ENCODE data around the gene LKAAEAR1. TPM values are rescaled to one million over a fixed set of nuclear protein-coding genes. Genes with fewer than 3 reads are reported as not detected.
A peak's percentile ranks its signal among the peaks of the same experiment; 100 is the strongest.

Gene LKAAEAR1
- total and polyA plus RNA-seq, 2 of the 13 experiments (the other 11 are each of a cell fraction or from before 2014, with no cell fraction given), result not detected

DNA sequence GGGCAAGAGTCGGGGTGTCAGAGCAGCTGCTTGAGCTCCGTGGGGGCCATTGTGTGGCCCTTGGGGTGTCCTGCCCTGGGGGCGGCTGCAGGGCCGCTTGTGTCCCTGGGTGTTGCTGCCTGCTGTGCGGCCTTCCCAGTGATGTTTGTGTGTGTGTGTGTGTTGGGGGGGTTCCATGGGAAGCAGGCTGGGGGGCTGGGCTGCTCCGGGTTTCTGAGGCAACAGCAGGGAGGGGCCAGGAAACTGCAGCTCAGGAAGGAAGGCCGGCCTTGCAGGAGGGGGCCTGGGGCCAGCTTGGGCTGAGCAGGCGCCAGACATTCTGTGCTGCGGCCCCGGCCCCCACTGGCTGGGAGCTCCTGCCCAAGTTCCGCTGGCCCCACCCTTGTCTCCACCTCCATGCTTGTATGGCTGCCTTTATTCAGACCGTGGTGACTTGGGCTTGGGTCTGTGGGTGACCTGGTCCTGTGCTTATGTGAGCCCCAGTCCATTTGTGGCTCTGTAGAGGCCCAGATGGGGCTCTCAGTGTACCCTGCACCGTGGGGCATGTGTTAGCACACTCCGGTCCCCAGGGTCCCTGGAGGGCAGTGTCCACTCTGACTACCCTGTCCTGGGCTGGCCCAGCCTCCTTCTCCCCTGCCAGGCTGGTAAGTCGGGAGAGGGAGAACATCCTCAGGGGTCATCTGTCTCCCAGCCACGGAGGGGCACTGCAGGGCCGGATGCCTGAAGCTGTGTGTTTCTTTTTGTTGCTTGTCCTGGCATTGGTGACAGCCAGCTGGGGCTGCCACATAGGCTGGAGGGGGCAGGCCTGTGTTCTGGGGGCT lies 30.1 kb downstream of the LKAAEAR1 start (continued):
- TF ChIP-seq, protein P1, sequence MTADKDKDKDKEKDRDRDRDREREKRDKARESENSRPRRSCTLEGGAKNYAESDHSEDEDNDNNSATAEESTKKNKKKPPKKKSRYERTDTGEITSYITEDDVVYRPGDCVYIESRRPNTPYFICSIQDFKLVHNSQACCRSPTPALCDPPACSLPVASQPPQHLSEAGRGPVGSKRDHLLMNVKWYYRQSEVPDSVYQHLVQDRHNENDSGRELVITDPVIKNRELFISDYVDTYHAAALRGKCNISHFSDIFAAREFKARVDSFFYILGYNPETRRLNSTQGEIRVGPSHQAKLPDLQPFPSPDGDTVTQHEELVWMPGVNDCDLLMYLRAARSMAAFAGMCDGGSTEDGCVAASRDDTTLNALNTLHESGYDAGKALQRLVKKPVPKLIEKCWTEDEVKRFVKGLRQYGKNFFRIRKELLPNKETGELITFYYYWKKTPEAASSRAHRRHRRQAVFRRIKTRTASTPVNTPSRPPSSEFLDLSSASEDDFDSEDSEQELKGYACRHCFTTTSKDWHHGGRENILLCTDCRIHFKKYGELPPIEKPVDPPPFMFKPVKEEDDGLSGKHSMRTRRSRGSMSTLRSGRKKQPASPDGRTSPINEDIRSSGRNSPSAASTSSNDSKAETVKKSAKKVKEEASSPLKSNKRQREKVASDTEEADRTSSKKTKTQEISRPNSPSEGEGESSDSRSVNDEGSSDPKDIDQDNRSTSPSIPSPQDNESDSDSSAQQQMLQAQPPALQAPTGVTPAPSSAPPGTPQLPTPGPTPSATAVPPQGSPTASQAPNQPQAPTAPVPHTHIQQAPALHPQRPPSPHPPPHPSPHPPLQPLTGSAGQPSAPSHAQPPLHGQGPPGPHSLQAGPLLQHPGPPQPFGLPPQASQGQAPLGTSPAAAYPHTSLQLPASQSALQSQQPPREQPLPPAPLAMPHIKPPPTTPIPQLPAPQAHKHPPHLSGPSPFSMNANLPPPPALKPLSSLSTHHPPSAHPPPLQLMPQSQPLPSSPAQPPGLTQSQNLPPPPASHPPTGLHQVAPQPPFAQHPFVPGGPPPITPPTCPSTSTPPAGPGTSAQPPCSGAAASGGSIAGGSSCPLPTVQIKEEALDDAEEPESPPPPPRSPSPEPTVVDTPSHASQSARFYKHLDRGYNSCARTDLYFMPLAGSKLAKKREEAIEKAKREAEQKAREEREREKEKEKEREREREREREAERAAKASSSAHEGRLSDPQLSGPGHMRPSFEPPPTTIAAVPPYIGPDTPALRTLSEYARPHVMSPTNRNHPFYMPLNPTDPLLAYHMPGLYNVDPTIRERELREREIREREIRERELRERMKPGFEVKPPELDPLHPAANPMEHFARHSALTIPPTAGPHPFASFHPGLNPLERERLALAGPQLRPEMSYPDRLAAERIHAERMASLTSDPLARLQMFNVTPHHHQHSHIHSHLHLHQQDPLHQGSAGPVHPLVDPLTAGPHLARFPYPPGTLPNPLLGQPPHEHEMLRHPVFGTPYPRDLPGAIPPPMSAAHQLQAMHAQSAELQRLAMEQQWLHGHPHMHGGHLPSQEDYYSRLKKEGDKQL (CRISPR knock-in tag; IDR thresholded peaks at IDR 0.05; ENCODE audit: low read depth), result peak; percentile 42; the same call in 1 of the 2 replicates
- TF ChIP-seq, protein P2, sequence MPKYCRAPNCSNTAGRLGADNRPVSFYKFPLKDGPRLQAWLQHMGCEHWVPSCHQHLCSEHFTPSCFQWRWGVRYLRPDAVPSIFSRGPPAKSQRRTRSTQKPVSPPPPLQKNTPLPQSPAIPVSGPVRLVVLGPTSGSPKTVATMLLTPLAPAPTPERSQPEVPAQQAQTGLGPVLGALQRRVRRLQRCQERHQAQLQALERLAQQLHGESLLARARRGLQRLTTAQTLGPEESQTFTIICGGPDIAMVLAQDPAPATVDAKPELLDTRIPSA (CRISPR knock-in tag; IDR thresholded peaks at IDR 0.05; ENCODE audit: borderline replicate concordance), result no peak
- TF ChIP-seq ZMYM3 (CRISPR knock-in tag; IDR thresholded peaks at IDR 0.05) (peak; percentile 57), TP53 (CRISPR knock-in tag; conservative IDR thresholded peaks at IDR 0.05) (no peak), SIN3B (IDR thresholded peaks at IDR 0.05; ENCODE audit: low read length) (peak; percentile 17; the same call in 1 of the 2 replicates), ZNF160 (CRISPR knock-in tag; IDR thresholded peaks at IDR 0.05) (peak; percentile 74; the same call in 1 of the 2 replicates), IKZF1 (IDR thresholded peaks at IDR 0.05) (no peak), SNAI1 (CRISPR knock-in tag; IDR thresholded peaks at IDR 0.05; ENCODE audit: borderline replicate concordance) (no peak; the same call in 1 of the 2 replicates), NFIB (CRISPR knock-in tag; IDR thresholded peaks at IDR 0.05; ENCODE audit: borderline replicate concordance) (no peak), ZNF232 (CRISPR knock-in tag; IDR thresholded peaks at IDR 0.05; ENCODE audit: borderline replicate concordance) (peak; percentile 88; the same call in 1 of the 2 replicates)
- TF ChIP-seq, protein P3, sequence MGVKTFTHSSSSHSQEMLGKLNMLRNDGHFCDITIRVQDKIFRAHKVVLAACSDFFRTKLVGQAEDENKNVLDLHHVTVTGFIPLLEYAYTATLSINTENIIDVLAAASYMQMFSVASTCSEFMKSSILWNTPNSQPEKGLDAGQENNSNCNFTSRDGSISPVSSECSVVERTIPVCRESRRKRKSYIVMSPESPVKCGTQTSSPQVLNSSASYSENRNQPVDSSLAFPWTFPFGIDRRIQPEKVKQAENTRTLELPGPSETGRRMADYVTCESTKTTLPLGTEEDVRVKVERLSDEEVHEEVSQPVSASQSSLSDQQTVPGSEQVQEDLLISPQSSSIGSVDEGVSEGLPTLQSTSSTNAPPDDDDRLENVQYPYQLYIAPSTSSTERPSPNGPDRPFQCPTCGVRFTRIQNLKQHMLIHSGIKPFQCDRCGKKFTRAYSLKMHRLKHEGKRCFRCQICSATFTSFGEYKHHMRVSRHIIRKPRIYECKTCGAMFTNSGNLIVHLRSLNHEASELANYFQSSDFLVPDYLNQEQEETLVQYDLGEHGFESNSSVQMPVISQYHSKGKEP (CRISPR knock-in tag; IDR thresholded peaks at IDR 0.05), result no peak
- TF ChIP-seq, protein P4, sequence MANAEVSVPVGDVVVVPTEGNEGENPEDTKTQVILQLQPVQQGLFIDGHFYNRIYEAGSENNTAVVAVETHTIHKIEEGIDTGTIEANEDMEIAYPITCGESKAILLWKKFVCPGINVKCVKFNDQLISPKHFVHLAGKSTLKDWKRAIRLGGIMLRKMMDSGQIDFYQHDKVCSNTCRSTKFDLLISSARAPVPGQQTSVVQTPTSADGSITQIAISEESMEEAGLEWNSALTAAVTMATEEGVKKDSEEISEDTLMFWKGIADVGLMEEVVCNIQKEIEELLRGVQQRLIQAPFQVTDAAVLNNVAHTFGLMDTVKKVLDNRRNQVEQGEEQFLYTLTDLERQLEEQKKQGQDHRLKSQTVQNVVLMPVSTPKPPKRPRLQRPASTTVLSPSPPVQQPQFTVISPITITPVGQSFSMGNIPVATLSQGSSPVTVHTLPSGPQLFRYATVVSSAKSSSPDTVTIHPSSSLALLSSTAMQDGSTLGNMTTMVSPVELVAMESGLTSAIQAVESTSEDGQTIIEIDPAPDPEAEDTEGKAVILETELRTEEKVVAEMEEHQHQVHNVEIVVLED (CRISPR knock-in tag; IDR thresholded peaks at IDR 0.05; ENCODE audit: borderline replicate concordance), result peak; percentile 54; the same call in 1 of the 2 replicates
- TF ChIP-seq, protein P5, sequence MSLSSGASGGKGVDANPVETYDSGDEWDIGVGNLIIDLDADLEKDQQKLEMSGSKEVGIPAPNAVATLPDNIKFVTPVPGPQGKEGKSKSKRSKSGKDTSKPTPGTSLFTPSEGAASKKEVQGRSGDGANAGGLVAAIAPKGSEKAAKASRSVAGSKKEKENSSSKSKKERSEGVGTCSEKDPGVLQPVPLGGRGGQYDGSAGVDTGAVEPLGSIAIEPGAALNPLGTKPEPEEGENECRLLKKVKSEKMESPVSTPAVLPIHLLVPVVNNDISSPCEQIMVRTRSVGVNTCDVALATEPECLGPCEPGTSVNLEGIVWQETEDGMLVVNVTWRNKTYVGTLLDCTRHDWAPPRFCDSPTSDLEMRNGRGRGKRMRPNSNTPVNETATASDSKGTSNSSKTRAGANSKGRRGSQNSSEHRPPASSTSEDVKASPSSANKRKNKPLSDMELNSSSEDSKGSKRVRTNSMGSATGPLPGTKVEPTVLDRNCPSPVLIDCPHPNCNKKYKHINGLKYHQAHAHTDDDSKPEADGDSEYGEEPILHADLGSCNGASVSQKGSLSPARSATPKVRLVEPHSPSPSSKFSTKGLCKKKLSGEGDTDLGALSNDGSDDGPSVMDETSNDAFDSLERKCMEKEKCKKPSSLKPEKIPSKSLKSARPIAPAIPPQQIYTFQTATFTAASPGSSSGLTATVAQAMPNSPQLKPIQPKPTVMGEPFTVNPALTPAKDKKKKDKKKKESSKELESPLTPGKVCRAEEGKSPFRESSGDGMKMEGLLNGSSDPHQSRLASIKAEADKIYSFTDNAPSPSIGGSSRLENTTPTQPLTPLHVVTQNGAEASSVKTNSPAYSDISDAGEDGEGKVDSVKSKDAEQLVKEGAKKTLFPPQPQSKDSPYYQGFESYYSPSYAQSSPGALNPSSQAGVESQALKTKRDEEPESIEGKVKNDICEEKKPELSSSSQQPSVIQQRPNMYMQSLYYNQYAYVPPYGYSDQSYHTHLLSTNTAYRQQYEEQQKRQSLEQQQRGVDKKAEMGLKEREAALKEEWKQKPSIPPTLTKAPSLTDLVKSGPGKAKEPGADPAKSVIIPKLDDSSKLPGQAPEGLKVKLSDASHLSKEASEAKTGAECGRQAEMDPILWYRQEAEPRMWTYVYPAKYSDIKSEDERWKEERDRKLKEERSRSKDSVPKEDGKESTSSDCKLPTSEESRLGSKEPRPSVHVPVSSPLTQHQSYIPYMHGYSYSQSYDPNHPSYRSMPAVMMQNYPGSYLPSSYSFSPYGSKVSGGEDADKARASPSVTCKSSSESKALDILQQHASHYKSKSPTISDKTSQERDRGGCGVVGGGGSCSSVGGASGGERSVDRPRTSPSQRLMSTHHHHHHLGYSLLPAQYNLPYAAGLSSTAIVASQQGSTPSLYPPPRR (CRISPR knock-in tag; IDR thresholded peaks at IDR 0.05; ENCODE audit: borderline replicate concordance), result no peak; the same call in 1 of the 2 replicates

Measured in HepG2 (cell line).